Measurements from ENCODE around the gene IL13.

DNA sequence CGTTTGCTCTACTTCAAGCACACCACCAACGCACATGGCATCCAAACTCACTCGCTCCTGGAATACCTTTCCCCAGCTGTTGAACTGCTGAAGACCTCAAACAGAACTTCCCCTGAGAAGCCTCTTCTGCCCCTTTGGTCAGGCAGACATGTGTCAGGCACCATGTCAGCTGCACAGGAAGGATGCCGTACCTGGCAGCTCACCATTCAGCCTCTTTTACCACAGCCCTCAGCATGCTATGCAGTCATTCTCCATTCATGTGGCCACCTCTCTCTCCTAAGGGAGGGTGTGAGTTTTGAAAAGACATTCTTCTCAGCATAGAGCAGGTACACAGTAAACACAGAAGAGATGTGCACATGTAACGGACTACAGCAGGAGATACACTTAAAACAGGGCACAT, 30.0 kb downstream of the IL13 start:
- TF ChIP-seq, protein P1, sequence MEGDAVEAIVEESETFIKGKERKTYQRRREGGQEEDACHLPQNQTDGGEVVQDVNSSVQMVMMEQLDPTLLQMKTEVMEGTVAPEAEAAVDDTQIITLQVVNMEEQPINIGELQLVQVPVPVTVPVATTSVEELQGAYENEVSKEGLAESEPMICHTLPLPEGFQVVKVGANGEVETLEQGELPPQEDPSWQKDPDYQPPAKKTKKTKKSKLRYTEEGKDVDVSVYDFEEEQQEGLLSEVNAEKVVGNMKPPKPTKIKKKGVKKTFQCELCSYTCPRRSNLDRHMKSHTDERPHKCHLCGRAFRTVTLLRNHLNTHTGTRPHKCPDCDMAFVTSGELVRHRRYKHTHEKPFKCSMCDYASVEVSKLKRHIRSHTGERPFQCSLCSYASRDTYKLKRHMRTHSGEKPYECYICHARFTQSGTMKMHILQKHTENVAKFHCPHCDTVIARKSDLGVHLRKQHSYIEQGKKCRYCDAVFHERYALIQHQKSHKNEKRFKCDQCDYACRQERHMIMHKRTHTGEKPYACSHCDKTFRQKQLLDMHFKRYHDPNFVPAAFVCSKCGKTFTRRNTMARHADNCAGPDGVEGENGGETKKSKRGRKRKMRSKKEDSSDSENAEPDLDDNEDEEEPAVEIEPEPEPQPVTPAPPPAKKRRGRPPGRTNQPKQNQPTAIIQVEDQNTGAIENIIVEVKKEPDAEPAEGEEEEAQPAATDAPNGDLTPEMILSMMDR (IDR thresholded peaks at IDR 0.05), result no peak
- TF ChIP-seq EP300 (IDR thresholded peaks at IDR 0.05), result no peak
- no peak for TF ChIP-seq POLR2AphosphoS5 (IDR thresholded peaks at IDR 0.05)
- TF ChIP-seq POLR2A (IDR thresholded peaks at IDR 0.05), result no peak

Measured in sigmoid colon (tissue), 4 donors.